Activated T-helper 2 cell treated with anti-CD3 and anti-CD28 coated beads, Interferon-gamma antibody, Interleukin-2, Interleukin-4, amounts not matched to agents 10 μg/mL and 5 μg/mL and 100 μg/mL, durations not matched to agents 14 hours and 24 hours and 36 hours (primary cell): ENCODE results near the gene SLC25A34. TPM values are rescaled to one million over a fixed set of nuclear protein-coding genes. Genes with fewer than 3 reads are reported as not detected.
"Not testable (repeated sequence)": the region's sequence is repeated elsewhere in the genome, so short reads cannot be mapped to it uniquely, and the experiment has no call there.

Source experiments
- DNase-seq: peaks from one replicate; pipeline ENCODE4 v3.0.0; 2021; ENCODE audit warnings: low spot score
- H3K27ac Mint-ChIP-seq: one replicate; pipeline ENCODE4 v1.8.0; 2021; ENCODE audit warnings: mixed read lengths
- H3K27me3 Mint-ChIP-seq: one replicate; pipeline ENCODE4 v1.8.0; 2021; ENCODE audit warnings: low read depth, mixed read lengths
- H3K36me3 Mint-ChIP-seq: one replicate; pipeline ENCODE4 v1.8.0; 2021; ENCODE audit warnings: low read depth, mixed read lengths
- H3K4me1 Mint-ChIP-seq: one replicate; pipeline ENCODE4 v1.8.0; 2021; ENCODE audit warnings: low read depth, mixed read lengths
- H3K4me3 Mint-ChIP-seq: one replicate; pipeline ENCODE4 v1.8.0; 2021; ENCODE audit warnings: low read depth, mild to moderate bottlenecking, moderate library complexity, mixed read lengths
- H3K9me3 Mint-ChIP-seq: one replicate; pipeline ENCODE4 v1.8.0; 2021; ENCODE audit warnings: mixed read lengths
- intact Hi-C: fragments of 100-400 bp; cut with micrococcal nuclease; formaldehyde crosslinking; loops from one replicate; pipeline ENCODE4 v1.15.1; 2023
- total RNA-seq: library from RNA; stranded (reverse); gene quantifications from 2 replicates; pipeline ENCODE4 v1.2.3, GENCODE V29; 2022

Gene SLC25A34
- 1.1 and 1.6 TPM in 2 replicates for total RNA-seq

DNA sequence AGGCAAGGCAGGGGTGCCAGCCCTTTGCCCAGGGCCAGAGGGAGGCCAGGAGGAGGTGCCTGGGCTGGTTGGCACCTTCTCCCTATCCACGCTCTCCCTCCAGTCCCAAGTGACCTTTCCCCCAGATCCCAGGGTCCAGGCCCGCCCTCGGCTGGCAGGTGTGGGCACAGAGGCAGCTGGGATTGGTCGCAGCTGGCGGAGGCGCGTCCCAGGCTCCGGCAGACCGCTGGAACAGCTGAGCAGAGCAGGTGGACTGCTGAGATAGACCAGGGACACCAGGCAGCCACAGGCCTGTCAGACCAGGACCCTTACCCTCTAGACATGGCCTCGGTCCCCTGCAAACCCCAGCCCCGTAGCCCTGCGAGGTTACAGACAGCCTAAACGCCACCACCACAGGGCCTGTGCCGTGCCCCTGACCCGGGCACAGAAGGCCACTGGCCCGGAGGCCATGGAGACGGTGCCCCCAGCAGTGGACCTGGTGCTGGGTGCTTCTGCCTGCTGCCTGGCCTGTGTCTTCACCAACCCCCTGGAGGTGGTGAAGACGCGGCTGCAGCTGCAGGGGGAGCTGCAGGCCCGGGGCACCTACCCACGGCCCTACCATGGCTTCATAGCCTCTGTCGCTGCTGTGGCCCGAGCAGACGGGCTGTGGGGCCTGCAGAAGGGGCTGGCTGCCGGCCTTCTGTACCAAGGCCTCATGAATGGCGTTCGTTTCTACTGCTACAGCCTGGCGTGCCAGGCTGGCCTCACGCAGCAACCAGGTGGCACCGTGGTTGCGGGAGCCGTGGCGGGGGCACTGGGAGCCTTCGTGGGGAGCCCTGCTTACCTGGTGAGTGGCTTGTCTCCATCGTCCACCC, at the start of gene SLC25A34:
Gene SLC25A34 (plus strand): TSS at position 221 of the 854 bp plus-strand sequence. CDS start 228 bp downstream, at position 449.
- intact Hi-C loops = no loop called here
- no peak for DNase-seq
- no peaks in the 10 kb centered on the region for H3K9me3 Mint-ChIP-seq
- no peak within 1 kb of the TSS for H3K27ac Mint-ChIP-seq
- no peaks in the 10 kb centered on the region for H3K27me3 Mint-ChIP-seq
- peaks cover under 1% of the 10 kb centered on the region for H3K4me1 Mint-ChIP-seq
- H3K4me3 Mint-ChIP-seq = no peak within 1 kb of the TSS
- H3K36me3 Mint-ChIP-seq = peaks cover 13% of the 10 kb centered on the region

DNA sequence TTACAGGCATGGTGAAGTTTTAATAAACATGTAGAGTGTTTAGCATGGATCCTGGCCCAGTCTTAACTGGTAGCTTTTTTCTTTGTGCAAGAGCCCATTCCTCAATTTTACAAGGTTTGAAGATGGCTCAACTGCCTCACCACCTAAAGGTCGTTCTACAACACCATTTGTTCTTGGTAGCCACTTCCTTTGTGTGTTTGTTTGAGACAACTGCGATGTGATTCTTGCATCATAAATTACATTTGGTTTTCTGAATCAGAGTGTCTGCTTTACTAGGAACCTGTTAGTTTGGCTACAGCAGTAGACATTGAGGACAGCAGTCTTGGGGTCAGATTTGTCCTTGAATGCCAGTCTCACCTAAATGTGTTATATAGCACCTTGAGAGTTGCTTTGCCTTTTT, 48.6 kb upstream of the SLC25A34 start:
- H3K27ac Mint-ChIP-seq = peak overlapping the region; percentile 43
- H3K4me1 Mint-ChIP-seq = peaks cover 17% of the 10 kb centered on the region
- H3K9me3 Mint-ChIP-seq = no peaks in the 10 kb centered on the region
- H3K27me3 Mint-ChIP-seq = no peaks in the 10 kb centered on the region
- intact Hi-C loops = loop anchor here (10.0 kb wide), 1 partner anchor 687 kb away; no protein-coding TSS in a partner anchor
- no peak for DNase-seq
- H3K4me3 Mint-ChIP-seq = no peak overlapping the region
- H3K36me3 Mint-ChIP-seq = peaks cover 20% of the 10 kb centered on the region

DNA sequence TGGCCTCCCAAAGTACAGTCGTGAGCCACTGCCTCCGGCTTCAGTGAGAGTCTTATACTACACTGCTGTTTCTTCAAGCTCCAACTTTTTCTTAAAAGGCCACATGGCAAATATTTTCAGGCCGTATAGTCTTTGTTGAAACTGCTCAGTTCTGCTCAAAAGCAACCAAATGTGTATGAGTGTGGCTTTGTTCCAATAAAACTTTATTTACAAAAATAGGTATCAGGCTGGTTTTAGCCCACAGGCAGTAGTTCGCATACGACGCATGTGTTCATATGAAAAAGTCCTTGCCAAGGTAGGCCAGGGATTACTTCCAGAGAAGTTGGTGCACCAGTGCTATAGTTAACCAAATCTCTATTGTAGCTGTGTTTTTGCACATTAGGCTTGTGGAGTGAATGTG, 45.7 kb upstream of the SLC25A34 start:
- H3K4me3 Mint-ChIP-seq = no peak overlapping the region
- H3K36me3 Mint-ChIP-seq = peaks cover 25% of the 10 kb centered on the region
- DNase-seq = no peak
- intact Hi-C loops = no loop called here
- H3K27me3 Mint-ChIP-seq = no peaks in the 10 kb centered on the region
- peaks cover 13% of the 10 kb centered on the region for H3K4me1 Mint-ChIP-seq
- H3K9me3 Mint-ChIP-seq = no peaks in the 10 kb centered on the region
- H3K27ac Mint-ChIP-seq = no peak overlapping the region

DNA sequence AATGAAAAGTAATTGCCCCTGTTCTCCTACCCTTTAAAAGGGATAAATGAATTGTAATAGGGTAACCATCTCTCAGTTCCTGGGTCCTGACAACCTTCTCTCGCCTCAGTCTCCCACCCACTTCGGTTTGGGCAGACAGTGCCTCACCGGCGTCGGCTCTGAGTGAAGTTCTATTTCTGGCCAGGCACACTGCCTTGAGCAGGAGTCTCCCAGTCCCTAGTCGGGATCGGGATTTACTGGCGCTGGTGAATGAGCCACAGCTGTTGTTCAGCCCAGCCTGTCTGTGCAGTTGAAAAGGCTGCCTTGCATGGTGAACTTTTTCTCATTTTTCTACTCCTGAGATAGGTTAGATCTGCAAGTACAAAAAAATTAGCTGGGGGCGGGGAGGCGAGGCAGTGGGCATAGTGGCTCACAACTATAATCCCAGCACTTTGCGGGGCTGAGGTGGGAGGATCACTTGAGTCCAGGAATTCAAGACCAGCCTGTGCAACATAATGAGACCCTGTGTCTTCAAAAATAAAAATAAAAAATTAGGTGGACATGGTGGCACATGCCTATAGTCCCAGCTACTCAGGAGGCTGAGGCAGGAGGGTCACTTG, 44.5 kb upstream of the SLC25A34 start:
- no peak for DNase-seq
- Mint-ChIP-seq H3K36me3 (peaks cover 23% of the 10 kb centered on the region), H3K9me3 (no peaks in the 10 kb centered on the region), H3K4me1 (peaks cover 9% of the 10 kb centered on the region), H3K4me3 (no peak overlapping the region), H3K27ac (no peak overlapping the region), H3K27me3 (no peaks in the 10 kb centered on the region)
- intact Hi-C loops = no loop called here

DNA sequence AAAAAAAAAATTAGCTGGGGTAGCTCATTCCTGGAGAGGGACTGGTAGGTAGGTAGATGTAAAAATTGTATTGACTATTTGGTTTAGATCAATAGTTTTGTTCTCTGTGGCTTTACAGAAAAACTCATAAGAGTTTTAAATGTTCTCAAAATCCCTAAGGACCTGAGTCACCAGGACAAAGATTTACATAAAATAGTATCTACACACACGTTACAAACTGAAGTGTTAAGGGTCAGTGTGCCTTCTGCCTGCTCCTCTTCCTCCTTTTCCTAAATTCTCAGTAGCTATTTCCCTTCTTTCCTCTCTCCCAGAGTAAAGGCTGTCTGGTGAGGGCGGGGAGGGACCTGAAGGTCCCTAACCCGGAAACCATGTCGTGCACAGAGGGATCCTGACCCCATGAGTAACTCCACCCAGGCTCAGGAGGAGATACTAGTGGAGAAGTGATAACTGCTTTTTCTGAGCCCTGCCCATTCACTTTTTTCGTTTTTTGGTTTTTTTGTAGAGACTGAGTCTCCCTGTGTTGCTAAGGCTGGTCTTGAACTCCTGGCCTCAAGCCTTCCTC, 43.9 kb upstream of the SLC25A34 start:
- Mint-ChIP-seq H3K36me3 (peaks cover 26% of the 10 kb centered on the region), H3K4me1 (peaks cover 16% of the 10 kb centered on the region), H3K9me3 (no peaks in the 10 kb centered on the region), H3K27me3 (no peaks in the 10 kb centered on the region), H3K27ac (no peak overlapping the region), H3K4me3 (no peak overlapping the region)
- intact Hi-C loops = no loop called here
- no peak for DNase-seq

DNA sequence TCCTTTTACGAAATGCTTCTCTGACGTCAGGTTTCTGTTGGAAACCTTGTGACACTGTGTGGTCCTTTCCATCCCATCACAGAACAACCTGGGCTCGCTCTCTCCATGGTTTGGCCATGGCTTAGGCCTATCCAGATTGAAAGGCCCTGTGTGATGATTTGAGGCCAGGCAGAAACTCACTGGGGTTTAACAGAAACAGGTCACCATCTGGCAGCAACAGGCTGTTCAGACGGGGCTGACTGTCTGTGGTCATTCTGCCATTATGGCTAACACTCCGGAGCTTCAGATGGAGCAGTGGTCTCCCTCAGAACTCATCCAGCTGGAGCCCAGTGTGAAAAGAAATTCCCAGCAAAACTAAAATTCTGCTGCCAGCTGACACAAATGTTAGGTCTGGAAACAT, 42.7 kb upstream of the SLC25A34 start:
- Mint-ChIP-seq H3K36me3 (peaks cover 20% of the 10 kb centered on the region), H3K27ac (no peak overlapping the region), H3K9me3 (no peaks in the 10 kb centered on the region), H3K4me3 (no peak overlapping the region), H3K4me1 (peaks cover 16% of the 10 kb centered on the region), H3K27me3 (no peaks in the 10 kb centered on the region)
- DNase-seq = no peak
- intact Hi-C loops = no loop called here

DNA sequence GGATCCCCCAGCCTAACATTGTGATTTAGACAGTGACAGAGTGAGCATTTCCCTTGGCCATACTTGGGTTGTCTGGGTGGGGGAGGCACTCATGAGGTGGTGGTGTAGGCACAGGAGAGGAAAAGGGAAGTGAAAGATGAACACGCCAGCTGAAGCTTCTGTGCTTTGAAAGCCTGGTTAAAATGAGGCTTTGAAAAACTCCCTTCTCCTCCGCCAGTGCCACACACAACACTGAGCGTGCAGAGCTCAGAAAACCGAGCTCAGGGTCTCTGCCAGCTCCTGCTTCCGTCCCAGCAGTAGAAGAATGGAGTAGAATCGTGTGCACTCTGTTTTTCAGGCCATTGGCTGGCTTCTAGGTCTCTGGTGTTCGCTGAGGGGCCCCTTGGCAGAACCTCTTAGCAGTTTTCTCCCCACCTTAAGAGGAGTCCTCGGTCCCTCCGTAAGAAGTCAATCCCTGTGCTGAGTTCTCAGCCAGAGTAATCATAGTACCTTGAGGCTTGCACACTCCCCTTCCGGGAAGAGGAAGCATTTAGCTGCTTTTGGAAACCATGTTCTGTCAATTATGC, 39.0 kb upstream of the SLC25A34 start:
- Mint-ChIP-seq H3K9me3 (no peaks in the 10 kb centered on the region), H3K4me1 (peaks cover 16% of the 10 kb centered on the region), H3K36me3 (peaks cover 24% of the 10 kb centered on the region), H3K4me3 (peak overlapping the region; percentile 71), H3K27me3 (no peaks in the 10 kb centered on the region), H3K27ac (peak overlapping the region; percentile 92)
- intact Hi-C loops = no loop called here
- peak; percentile 22 for DNase-seq

DNA sequence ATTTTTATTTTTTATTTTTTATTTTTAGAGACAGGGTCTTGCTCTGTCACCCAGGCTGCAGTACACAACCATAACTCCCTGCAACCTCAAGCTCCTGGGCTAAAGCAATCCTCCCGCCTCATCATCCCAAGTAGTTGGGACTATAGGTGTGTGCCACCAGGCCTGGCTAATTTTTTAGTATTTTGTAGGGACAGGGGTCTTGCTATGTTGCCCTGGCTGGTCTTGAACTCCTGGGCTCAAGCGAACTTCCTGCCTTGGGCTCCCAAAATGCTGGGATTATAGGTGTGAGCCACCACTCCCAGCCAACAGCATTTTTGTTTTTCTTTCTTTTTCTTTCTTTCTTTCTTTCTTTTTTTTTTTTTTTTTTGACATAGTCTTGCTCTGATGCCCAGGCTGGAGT, 37.9 kb upstream of the SLC25A34 start:
- Mint-ChIP-seq H3K27ac (no peak overlapping the region), H3K4me3 (no peak overlapping the region), H3K9me3 (no peaks in the 10 kb centered on the region), H3K4me1 (peaks cover 13% of the 10 kb centered on the region), H3K36me3 (peaks cover 24% of the 10 kb centered on the region), H3K27me3 (no peaks in the 10 kb centered on the region)
- intact Hi-C loops = no loop called here
- DNase-seq = no peak

DNA sequence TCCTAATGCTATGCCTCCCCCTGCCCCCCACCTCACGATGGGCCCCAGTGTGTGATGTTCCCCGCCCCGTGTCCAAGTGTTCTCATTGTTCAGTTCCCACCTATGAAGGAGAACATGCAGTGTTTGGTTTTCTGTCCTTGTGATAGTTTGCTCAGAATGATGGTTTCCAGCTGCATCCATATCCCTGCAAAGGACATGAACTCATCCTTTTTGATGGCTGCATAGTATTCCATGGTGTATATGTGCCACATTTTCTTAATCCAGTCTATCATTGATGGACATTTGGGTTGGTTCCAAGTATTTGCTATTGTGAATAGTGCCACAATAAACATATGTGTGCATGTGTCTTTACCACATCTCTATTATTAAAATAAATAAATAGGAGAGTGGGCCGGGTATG, 36.7 kb upstream of the SLC25A34 start:
- H3K27ac Mint-ChIP-seq, H3K4me3 Mint-ChIP-seq, H3K9me3 Mint-ChIP-seq, DNase-seq, H3K27me3 Mint-ChIP-seq, intact Hi-C loops: not testable (repeated sequence)
- H3K36me3 Mint-ChIP-seq = peaks cover 24% of the 10 kb centered on the region
- H3K4me1 Mint-ChIP-seq = peaks cover 16% of the 10 kb centered on the region

DNA sequence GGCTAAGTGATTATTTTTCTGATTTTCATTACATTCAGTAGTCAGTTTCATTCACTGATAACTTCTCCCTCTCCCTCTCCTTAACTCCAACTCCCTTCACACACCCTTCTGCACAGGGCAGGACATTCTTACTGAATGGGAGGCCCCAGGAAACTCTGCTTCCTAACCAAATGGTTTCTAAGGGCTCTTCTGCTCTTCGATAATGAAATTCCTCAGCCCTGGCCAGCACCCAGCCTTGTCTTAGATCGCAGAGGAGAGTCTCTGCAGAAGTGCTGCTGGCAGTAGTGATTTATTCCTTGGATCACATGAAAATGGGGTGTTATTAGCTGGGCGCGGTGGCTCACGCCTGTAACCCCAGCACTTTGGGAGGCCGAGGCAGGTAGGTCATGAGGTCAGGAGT, 35.5 kb upstream of the SLC25A34 start:
- Mint-ChIP-seq H3K27ac (no peak overlapping the region), H3K4me3 (no peak overlapping the region), H3K36me3 (peaks cover 22% of the 10 kb centered on the region), H3K9me3 (no peaks in the 10 kb centered on the region), H3K27me3 (no peaks in the 10 kb centered on the region), H3K4me1 (peaks cover 16% of the 10 kb centered on the region)
- DNase-seq = no peak
- intact Hi-C loops = no loop called here

DNA sequence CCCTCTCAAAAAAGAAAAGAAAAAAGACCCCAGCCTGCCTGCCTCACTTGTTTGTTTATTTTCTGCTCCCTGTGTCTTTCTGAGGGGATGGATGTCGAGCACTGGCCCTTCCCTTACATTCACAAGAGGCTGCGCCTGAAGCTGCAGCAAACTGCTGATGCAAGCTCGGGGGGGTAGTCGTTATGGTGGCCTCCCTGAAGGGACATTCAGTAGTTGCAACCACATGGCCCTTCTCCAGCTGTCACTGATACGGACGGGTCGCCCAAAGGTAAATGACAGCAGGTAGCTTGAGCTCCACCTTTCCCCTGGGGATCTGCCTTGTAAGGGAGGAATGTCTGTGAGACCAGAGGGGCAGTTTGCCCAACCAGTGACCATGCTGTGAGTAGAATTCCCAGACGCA, 34.3 kb upstream of the SLC25A34 start:
- no peak for DNase-seq
- no peaks in the 10 kb centered on the region for H3K9me3 Mint-ChIP-seq
- H3K4me3 Mint-ChIP-seq = no peak overlapping the region
- peaks cover 12% of the 10 kb centered on the region for H3K4me1 Mint-ChIP-seq
- no peak overlapping the region for H3K27ac Mint-ChIP-seq
- peaks cover 23% of the 10 kb centered on the region for H3K36me3 Mint-ChIP-seq
- intact Hi-C loops = no loop called here
- H3K27me3 Mint-ChIP-seq = no peaks in the 10 kb centered on the region

DNA sequence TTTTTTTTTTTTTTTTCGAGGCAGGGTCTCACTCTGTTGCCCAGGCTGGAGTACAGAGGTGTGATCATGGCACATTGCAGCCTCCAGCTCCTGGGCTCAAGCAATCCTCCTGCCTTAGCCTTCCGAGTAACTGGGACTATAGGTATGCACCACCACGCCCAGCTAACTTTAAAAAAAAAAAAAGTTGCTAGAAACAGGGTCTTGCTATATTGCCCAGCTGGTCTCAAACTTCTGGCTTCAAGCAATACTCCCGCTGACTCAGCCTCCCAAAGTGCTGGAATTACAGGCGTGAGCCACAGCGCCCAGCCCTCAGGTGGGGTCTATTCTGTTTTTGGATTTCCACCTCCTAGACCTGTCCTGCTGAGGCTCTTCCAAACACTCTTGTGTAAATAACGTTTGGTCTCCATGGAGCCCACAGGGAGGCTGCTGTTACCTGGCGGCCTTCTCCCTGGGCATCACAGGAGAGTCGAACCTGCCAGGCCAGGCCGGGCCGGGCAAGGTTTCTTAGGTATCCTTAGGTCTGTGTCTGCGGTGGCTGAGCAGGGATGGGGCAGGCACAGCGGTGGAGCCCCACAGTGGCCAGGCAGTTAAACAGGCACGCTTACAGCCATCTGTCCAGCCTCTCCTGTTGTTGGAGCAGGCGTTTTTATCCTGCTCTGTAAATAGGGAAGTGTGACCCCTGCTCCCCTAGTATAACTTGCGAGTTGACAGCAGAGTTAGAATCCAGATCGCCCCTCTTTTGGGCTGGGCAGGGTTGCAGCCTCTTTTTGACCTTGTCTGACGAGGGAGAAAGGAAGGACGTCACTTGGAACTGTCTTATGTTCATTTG, 33.1 kb upstream of the SLC25A34 start:
- H3K9me3 Mint-ChIP-seq = no peaks in the 10 kb centered on the region
- H3K27ac Mint-ChIP-seq = no peak overlapping the region
- H3K36me3 Mint-ChIP-seq = peaks cover 20% of the 10 kb centered on the region
- intact Hi-C loops = no loop called here
- no peak overlapping the region for H3K4me3 Mint-ChIP-seq
- DNase-seq = no peak
- H3K4me1 Mint-ChIP-seq = peaks cover 3% of the 10 kb centered on the region
- H3K27me3 Mint-ChIP-seq = no peaks in the 10 kb centered on the region
